WTC11 (cell line): ENCODE data around the gene PRX.

Experiments used
- CTCF ChIP-seq: fragments of 200-600 bp; IDR thresholded peaks from 2 replicates; pipeline ENCODE4 v1.8.0; 2022; ENCODE audit warnings: antibody characterized with exemption
- PRRX2 ChIP-seq: fragments of 250-450 bp; sonication (Bioruptor Pico); IDR thresholded peaks from 2 replicates; pipeline ENCODE4 v1.8.0; 2021; ENCODE audit warnings: mild to moderate bottlenecking

- TF ChIP-seq PRRX2 (no peak), CTCF (no peak)
Measured at GRCh38 chr19:40458597-40458974, 45.4 kb upstream of the PRX start.
